ENCODE measurements around the gene CTAG1A.
"Not testable (repeated sequence)": the region's sequence is repeated elsewhere in the genome, so short reads cannot be mapped to it uniquely, and the experiment has no call there.

The CTAG1A gene

DNA sequence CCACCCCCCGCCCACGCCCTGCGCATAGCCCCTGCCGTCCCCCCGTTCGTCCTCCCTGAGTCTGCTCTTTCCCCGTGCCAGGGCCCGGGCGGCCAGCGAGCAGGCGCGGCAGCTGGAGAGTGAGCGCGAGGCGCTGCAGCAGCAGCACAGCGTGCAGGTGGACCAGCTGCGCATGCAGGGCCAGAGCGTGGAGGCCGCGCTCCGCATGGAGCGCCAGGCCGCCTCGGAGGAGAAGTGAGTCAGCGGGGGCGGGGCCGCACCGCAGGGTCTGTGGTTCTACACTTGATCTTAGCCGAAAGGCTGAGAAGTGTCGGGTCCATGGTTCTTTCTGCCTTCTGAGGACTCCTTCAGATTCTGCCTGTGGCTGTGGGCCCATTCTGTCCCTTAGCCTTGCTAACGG, 24.6 kb upstream of the CTAG1A start:
- H3K4me2 ChIP-seq; H3K27ac ChIP-seq; H3K9me3 ChIP-seq (replicated peaks in 1 of 11); H3K4me1 ChIP-seq; H3K4me3 ChIP-seq; H4K20me1 ChIP-seq; H3K27me3 ChIP-seq; H3K36me3 ChIP-seq; H3K9ac ChIP-seq: not testable (repeated sequence)

DNA sequence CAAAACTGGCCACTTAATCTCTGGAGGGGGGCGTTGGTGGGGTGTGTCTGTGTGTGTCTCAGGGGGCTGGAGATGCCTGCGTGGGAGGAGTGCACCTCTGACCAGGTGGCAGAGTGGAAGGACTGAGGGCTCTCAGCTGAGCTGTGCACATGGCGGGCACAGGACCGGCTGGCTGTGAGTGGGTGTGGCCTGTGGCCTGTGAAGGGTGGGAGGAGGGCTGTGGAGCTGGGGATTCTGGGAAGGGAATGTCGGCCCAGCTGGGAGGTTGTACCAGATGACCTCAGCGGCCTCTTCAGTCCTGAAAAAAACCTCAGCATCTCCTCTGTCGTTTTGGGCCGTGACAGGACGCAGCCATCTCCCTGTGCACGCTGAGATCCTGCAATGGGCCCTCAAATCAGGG, 22.6 kb upstream of the CTAG1A start:
- not testable (repeated sequence) for H3K27ac ChIP-seq; H3K4me3 ChIP-seq; H3K9me3 ChIP-seq (replicated peaks in 1 of 11); H3K4me1 ChIP-seq; H3K27me3 ChIP-seq; H3K4me2 ChIP-seq; H3K36me3 ChIP-seq; H3K9ac ChIP-seq; H4K20me1 ChIP-seq

DNA sequence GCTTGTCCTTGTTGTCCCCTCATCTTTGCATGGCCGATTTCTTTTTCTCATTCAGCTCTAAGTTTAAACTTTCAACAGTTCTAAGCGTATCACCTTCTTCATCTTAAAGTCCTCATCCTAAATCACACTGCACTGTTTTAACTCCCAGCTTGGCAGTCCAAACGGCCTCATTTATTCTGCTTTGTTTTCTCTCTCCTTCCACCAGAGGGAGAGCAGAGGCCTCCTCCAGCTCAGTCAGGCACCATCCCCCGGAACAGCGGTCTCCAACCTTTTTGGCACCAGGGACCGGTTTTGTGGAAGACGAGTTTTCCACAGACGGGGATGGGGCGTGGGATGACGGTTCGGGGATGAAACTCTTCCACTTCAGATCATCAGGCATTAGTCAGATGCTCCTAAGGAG, 14.6 kb upstream of the CTAG1A start:
- H3K36me3 ChIP-seq; H3K9ac ChIP-seq; H3K9me3 ChIP-seq (replicated peaks in 1 of 11); H3K4me3 ChIP-seq; H3K4me2 ChIP-seq; H4K20me1 ChIP-seq; H3K27me3 ChIP-seq; H3K4me1 ChIP-seq; H3K27ac ChIP-seq: not testable (repeated sequence)

DNA sequence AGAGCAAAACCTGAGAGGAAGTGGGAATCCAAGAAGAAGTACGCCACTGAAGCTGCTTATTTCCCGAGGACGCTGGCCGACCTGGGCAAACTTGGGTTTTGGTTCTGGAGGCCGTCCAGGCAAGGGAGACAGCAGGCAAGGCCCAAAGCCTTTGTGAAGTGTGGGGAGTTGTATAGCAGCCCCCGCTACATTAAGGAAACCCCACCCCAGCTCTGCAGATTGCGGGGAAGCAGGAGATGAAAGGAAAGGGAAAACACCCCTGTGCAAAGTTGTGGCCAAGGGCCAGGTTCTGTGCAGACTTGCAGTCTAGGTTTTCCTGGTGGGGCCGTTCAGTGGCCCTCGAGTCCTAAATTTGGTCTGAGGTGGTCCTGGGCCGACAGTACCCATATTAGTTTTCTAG, 11.9 kb upstream of the CTAG1A start:
- H3K4me3 ChIP-seq; H3K4me1 ChIP-seq; H3K4me2 ChIP-seq; H3K27ac ChIP-seq; H3K9ac ChIP-seq; H3K27me3 ChIP-seq; H4K20me1 ChIP-seq; H3K9me3 ChIP-seq (replicated peaks in 1 of 11); H3K36me3 ChIP-seq: not testable (repeated sequence)

DNA sequence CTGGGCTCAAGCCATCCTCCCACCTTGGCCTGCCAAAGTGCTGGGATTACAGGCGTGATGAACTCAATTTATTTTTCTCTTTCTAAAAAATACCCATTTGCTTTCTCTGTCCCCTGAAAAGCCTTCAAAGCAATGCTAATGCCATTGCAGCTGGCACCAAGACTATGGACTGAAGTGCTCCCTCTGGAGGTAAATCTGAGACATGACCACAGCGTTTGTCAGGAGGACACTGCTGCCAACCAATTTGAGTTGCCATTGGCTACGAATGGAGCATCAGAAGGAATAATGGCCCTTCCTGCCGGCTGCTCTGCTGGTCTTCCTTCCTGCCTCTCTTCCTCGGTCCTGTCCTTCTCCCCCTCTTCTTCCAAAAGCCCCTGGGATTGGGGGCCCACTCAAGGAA, 9.9 kb upstream of the CTAG1A start:
- not testable (repeated sequence) for H3K27ac ChIP-seq; H3K9ac ChIP-seq; H3K4me3 ChIP-seq; H3K4me1 ChIP-seq; H3K36me3 ChIP-seq; H4K20me1 ChIP-seq; H3K9me3 ChIP-seq (replicated peaks in 1 of 11); H3K4me2 ChIP-seq; H3K27me3 ChIP-seq

DNA sequence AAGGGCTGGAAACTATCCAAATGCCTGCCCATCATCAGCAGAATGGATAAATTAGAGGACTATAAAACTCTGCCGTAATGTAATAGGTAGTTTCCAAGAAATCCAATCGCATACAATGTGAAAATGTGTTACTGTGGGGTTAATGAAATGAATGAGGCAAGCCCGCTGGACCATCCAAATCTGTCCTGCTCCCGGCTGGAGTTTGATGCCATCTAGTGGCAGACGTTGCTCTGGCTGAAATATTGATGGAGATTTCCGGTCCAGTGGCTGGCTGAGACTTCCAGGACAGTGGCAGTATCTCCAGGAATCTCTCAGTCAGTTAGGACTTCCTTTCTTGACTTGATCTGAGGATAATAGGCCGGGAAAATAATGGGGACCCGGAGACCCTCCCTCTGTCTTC, 1.9 kb upstream of the CTAG1A start:
- H3K27ac ChIP-seq; H3K27me3 ChIP-seq; H3K36me3 ChIP-seq; H3K4me2 ChIP-seq; H4K20me1 ChIP-seq; H3K4me3 ChIP-seq; H3K9ac ChIP-seq; H3K4me1 ChIP-seq; H3K9me3 ChIP-seq (replicated peaks in 1 of 11): not testable (repeated sequence)

DNA sequence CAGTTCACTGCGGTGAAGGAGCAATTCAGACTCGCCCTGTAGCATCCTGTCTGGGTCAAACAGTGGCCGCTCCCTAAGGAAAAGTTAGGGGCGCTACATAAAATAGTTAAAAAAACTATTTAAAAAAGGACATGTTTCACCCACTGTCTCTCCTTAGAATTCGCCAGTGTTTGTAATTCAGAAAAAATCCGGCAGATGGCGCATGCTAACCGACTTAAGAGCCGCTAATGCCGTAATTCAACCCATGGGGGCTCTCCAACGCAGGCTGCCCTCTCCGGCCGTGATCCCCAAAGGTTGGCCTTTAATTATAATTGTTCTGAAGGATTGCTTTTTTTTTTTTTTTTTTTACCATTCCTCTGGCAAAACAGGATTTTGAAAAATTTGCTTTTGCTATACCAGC, 5.5 kb downstream of the CTAG1A start:
- not testable (repeated sequence) for H3K4me1 ChIP-seq, H4K20me1 ChIP-seq, H3K27ac ChIP-seq, H3K9ac ChIP-seq, H3K4me3 ChIP-seq, H3K36me3 ChIP-seq, H3K4me2 ChIP-seq
- Histone ChIP-seq H3K27me3 (peaks cover 30 to 43% (median 38%) of the 10 kb centered on the region in 11 experiments; a peak in 21 of 22 replicates), H3K9me3 (replicated peaks in 1 of 11) (peaks cover 9 to 35% (median 26%) of the 10 kb centered on the region in 11 experiments; a peak in 19 of 22 replicates)

DNA sequence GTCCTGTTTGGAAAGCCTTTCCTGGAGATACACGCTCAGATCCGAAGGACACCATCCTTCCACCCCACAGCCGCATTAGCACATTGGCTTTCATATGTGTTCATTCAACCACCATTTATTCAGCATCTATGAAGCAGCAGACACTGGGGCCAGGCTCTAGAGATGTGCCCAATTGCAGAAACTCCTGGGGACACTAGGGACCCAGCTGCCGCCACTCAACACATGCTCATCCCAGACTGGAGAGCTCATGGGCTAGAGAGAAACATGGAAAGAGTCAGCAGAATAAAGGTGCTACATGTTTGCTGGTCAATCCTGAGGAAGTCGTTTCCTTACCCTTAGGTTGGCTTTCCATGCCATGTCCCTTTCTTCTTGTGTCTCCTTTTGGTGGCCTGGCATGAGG, 7.6 kb downstream of the CTAG1A start:
- peaks cover 16 to 44% (median 36%) of the 10 kb centered on the region in 11 experiments for H3K9me3 ChIP-seq (replicated peaks in 1 of 11)
- H3K4me1 ChIP-seq, result peaks cover 0 to 10% (median 0%) of the 10 kb centered on the region in 10 experiments; a peak in 5 of 20 replicates
- no peaks in the 10 kb centered on the region for H3K36me3 ChIP-seq
- H3K27me3 ChIP-seq, result peaks cover 46 to 64% (median 59%) of the 10 kb centered on the region in 11 experiments
- H3K4me3 ChIP-seq, result no peak overlapping the region
- H3K27ac ChIP-seq, result no peak overlapping the region
- no peak for TF ChIP-seq Cebpa-rat (IDR thresholded peaks at IDR 0.05)
- no peaks in the 10 kb centered on the region for H4K20me1 ChIP-seq
- no peak overlapping the region for H3K4me2 ChIP-seq
- H3K9ac ChIP-seq, result no peak overlapping the region

DNA sequence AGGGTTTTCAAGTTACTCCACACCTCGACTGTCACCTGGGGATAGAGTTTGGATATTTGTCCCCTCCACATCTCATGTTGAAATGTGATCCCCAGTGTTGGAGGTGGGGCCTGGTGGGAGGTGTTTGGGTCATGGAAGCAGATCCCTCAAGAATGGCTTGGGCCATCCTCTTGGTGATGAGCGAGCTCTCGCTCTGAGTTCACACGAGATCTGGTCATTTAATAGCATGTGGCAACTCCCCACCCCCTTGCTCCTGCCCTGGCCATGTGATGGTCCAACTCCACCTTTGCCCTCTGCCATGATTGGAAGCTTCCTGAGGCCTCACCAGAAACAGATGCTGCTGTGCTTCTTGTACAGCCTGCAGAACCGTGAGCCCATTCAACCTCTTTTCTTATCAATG, 8.3 kb downstream of the CTAG1A start:
- peaks cover 46 to 70% (median 65%) of the 10 kb centered on the region in 11 experiments for H3K27me3 ChIP-seq
- H3K27ac ChIP-seq, result no peak overlapping the region
- no peak for TF ChIP-seq Cebpa-rat (IDR thresholded peaks at IDR 0.05)
- no peak overlapping the region for H3K4me2 ChIP-seq
- peaks cover 22 to 51% (median 40%) of the 10 kb centered on the region in 11 experiments for H3K9me3 ChIP-seq (replicated peaks in 1 of 11)
- no peak overlapping the region for H3K9ac ChIP-seq
- H3K4me1 ChIP-seq, result peaks cover 0 to 10% (median 0%) of the 10 kb centered on the region in 10 experiments; a peak in 5 of 20 replicates
- H3K36me3 ChIP-seq, result no peaks in the 10 kb centered on the region
- H4K20me1 ChIP-seq, result no peaks in the 10 kb centered on the region
- H3K4me3 ChIP-seq, result no peak overlapping the region

DNA sequence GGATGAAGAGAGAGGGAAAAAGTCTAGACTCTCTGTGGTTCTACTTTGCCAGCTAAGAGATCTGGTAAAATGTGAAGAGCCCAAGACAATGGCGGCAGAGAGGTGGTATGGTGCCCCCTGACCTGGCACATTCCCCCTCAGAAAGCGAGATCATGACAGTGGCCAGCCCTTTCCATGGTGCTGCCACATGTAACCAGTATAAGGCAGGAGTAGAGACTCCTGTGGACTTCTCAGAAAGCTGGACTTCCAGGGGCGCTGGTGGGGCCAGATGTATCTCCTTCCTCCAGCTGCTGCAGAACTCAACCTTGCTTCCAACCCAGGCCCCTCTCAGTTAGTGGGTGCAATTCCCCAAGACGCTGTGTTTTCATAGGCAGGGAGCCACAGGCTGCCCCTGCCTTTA, 9.6 kb downstream of the CTAG1A start:
- Histone ChIP-seq H3K27me3 (peaks cover 51 to 83% (median 78%) of the 10 kb centered on the region in 11 experiments), H3K4me3 (no peak overlapping the region), H3K4me1 (peaks cover 0 to 12% (median 1%) of the 10 kb centered on the region in 10 experiments; a peak in 10 of 20 replicates), H3K27ac (no peak overlapping the region), H3K9ac (no peak overlapping the region), H3K36me3 (no peaks in the 10 kb centered on the region), H3K4me2 (no peak overlapping the region), H4K20me1 (no peaks in the 10 kb centered on the region), H3K9me3 (replicated peaks in 1 of 11) (peaks cover 22 to 61% (median 40%) of the 10 kb centered on the region in 11 experiments)
- TF ChIP-seq Cebpa-rat (IDR thresholded peaks at IDR 0.05), result no peak
